Breast epithelium (tissue), 4 donors: ENCODE data around the gene RHOG. TPM values are rescaled to one million over a fixed set of nuclear protein-coding genes. Genes with fewer than 3 reads are reported as not detected.

ENCODE experiments used
- DNase-seq, 2 donors: peaks; one replicate each; pipeline ENCODE4 v3.0.0-alpha.2; 2019; ENCODE audit warnings: low spot score in 2 of 2
- H3K27ac ChIP-seq, 2 donors: fragments of 200-600 bp; sonication (generic) in 1 of 2; one replicate each; pipeline ENCODE4 v1.5.1; 2016 to 2019; ENCODE audit warnings: mild to moderate bottlenecking in 1 of 2
- H3K27me3 ChIP-seq, 2 donors: fragments of 200-600 bp; sonication (generic) in 1 of 2; one replicate each; pipeline versions ENCODE4 v1.5.1 to v1.6.0; 2017 to 2019; ENCODE audit warnings: control low read depth in 1 of 2, mild to moderate bottlenecking in 1 of 2
- H3K36me3 ChIP-seq: fragments of 200-600 bp; one replicate; pipeline ENCODE4 v1.5.1; 2019
- H3K4me1 ChIP-seq, 2 donors: fragments of 200-600 bp; sonication (generic); one replicate each; pipeline ENCODE4 v1.5.1; 2016 to 2019; ENCODE audit warnings: control low read depth in 1 of 2
- H3K4me3 ChIP-seq, 3 donors: fragments of 200-600 bp; sonication (generic); 1 replicate in 2 of 3; 2 replicates in 1 of 3; pipeline ENCODE4 v1.5.1; 2016 to 2019; ENCODE audit warnings: mild to moderate bottlenecking in 3 of 3, moderate library complexity in 2 of 3
- H3K9me3 ChIP-seq, 2 donors: fragments of 200-600 bp; sonication (generic) in 1 of 2; one replicate each; pipeline ENCODE4 v1.5.1; 2016 to 2019; ENCODE audit warnings: control low read depth in 1 of 2
- CTCF ChIP-seq, 3 donors: fragments of 450-650 bp; IDR thresholded peaks; one replicate each; pipeline ENCODE4 v1.5.1; 2016 to 2017; ENCODE audit warnings: antibody characterized with exemption in 3 of 3, mild to moderate bottlenecking in 3 of 3, moderate library complexity in 3 of 3
- POLR2A ChIP-seq: fragments of 450-650 bp; IDR thresholded peaks from one replicate; pipeline ENCODE4 v1.6.1; 2016; ENCODE audit warnings: antibody characterized with exemption, mild to moderate bottlenecking, moderate library complexity
- POLR2AphosphoS5 ChIP-seq, 3 donors: sonication (generic); formaldehyde crosslinking; IDR thresholded peaks; one replicate each; pipeline ENCODE4 v1.6.1; 2017; ENCODE audit warnings: antibody characterized with exemption in 3 of 3
- intact Hi-C: fragments of 100-400 bp; cut with DNase I; formaldehyde crosslinking; loops from one replicate; pipeline ENCODE4 v1.15.1; 2023; ENCODE audit warnings: low total_unique reads
- total RNA-seq, 3 donors: library from RNA; depleted of rRNA; stranded (reverse); fragments of >200 nt; gene quantifications; one replicate each; pipeline ENCODE4 v1.1.0, GENCODE V29; 2016

Gene RHOG
- total RNA-seq, 3 donors from 2014 or later: 37.0 to 68.2 (median 37.0) TPM

DNA sequence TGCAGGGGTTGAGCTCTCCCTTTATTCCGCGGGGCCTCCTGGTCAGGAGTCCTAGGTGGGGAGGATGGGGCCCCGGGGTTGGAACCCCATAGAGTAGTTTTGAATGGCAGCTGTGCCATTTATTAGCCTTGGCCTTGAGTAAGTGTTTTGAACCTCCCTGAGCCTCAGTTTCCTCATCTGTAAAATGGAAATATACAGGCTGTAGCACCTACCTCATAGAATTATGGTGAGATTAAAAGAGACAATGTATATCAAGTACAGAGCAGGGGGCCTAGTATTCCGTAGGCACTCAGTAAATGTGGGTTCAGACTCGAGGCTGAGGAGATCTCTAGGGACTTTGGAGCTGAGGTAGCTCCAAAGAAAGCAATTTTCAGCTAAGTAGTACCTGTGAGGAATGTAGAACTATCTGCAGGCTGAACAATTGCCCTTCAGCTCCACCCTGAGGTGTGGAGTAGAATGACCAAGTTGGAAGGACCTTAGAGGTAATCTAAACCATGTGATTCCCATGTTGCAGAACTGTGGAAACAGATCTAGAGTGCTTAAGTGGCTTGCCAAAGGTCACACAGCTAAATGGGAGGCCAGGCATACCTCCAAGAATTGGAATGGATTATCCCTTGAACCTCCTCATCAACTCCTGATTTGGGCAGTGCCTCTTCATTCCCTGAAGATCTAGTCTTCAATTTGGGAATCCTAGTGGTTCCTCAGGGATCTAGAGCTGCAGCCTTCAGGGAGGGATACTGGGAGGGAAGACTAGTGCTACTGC is 31.7 kb downstream of the RHOG start:
- Histone ChIP-seq H3K36me3 (no peaks in the 10 kb centered on the region), H3K4me3 (peak overlapping the region; percentile 54 to 89 (median 84)), H3K4me1 (peaks cover 3 to 10% of the 10 kb centered on the region in 2 donors), H3K27ac (peak overlapping the region; percentile 82 to 85), H3K27me3 (no peaks in the 10 kb centered on the region), H3K9me3 (no peaks in the 10 kb centered on the region)
- DNase-seq: no peak
- intact Hi-C loops: no loop called here
- TF ChIP-seq POLR2A: no peak
- no peak for TF ChIP-seq POLR2AphosphoS5 (IDR thresholded peaks at IDR 0.05)
- peak in 2 of 3 donors; percentile 27 to 49 for TF ChIP-seq CTCF (IDR thresholded peaks at IDR 0.05)

DNA sequence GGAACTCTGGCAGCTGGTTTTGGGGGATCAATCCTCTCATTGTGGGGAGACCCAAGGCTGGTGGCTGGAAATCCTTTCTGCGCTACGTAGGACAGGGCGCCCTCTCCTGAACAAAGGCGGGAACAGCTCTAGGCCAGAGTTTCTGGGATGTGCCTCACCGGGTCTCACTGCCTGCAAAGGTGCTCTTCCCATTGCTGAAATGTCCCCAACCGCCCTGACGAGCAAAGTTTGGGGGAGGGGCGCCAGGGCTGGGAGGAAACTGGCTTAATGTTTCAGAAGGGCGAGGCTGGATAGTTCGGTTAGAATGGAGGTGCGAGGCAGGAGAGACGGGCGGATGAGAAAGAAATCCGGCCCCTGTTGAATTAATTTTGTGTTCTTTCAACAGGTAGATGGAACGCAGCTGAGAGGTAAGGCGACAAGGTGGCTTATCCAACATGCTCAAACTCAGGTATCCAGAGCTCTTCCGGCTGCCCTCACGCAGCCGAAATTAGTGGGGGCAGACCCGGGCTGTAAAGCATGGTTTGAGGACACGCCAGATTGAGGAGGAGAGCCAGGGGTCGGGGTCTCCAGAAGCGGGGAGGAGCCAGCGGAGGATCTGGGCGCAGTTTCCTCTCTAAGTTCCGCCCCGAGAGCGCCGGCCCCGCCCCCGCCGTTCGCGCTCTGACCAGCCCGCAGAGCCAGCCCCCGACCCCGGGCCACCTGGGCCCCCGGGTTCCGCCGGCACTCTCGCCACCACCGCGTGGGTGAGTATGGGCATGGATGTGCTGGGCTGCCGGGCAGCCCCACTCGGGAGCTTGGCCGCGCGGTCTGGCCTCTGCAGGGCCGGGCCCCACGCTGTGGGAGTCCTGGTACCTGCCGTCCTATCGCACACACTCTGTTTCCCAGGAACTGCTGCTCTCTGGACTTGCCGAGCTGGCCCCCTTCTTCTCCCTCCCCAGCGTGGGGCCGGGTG is 32.6 kb downstream of the RHOG start, which contains the start of gene PGAP2:
Gene PGAP2, plus strand, starts transcription at position 652 of the 952 bp plus-strand sequence. CDS start 2,700 bp downstream, outside the sequence.
- intact Hi-C loops: no loop called here
- H3K27me3 ChIP-seq: no peaks in the 10 kb centered on the region
- peak in 2 of 3 donors; percentile 52 to 56 for TF ChIP-seq CTCF (IDR thresholded peaks at IDR 0.05)
- TF ChIP-seq POLR2AphosphoS5 (IDR thresholded peaks at IDR 0.05): no peak
- peak; percentile 55 to 71 for DNase-seq
- H3K9me3 ChIP-seq: no peaks in the 10 kb centered on the region
- H3K27ac ChIP-seq: peak within 1 kb of the TSS; percentile 82 to 85
- peak within 1 kb of the TSS; percentile 54 to 89 (median 84) for H3K4me3 ChIP-seq
- H3K36me3 ChIP-seq: no peaks in the 10 kb centered on the region
- peaks cover 3 to 10% of the 10 kb centered on the region in 2 donors for H3K4me1 ChIP-seq

DNA sequence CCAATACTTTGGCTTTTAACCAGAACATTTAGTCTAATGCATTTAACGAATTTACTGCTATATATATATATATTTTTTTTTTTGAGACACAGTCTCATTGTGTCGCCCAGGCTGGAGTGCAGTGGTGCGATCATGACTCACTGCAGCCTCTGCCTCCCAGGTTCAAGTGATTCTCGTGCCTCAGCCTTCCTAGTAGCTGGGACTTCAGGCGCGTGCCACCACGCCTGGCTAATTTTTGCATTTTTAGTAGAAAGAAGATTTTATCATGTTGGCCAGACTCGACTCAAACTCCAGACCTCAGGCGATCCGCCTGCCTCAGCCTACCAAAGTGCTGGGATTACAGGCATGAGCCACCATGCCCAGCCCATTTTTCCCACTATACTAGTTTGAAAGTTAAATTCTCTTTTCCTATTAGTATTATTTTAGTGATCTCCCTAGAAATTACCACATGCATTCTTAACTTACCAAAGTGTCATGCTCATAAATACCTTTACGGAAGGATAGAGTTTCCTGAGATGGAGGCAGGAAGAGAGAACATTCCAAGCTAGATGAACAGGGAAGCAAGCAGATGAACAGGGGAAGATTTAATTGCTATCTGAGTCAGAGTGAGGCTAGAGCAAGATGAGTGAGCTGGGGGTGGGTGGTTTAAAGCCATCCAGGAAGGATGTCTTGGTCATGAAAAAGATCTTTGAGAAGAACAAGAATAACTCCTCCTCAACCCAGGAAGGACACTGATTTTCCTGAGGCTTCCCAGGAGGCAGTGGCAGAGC is 36.8 kb downstream of the RHOG start:
- Histone ChIP-seq H3K9me3 (no peaks in the 10 kb centered on the region), H3K27me3 (no peaks in the 10 kb centered on the region), H3K4me3 (no peak overlapping the region), H3K27ac (no peak overlapping the region), H3K4me1 (peaks cover 2 to 3% of the 10 kb centered on the region in 2 donors), H3K36me3 (no peaks in the 10 kb centered on the region)
- intact Hi-C loops: no loop called here
- TF ChIP-seq POLR2AphosphoS5 (IDR thresholded peaks at IDR 0.05) (no peak), CTCF (IDR thresholded peaks at IDR 0.05) (no peak), POLR2A (no peak)
- DNase-seq: no peak

DNA sequence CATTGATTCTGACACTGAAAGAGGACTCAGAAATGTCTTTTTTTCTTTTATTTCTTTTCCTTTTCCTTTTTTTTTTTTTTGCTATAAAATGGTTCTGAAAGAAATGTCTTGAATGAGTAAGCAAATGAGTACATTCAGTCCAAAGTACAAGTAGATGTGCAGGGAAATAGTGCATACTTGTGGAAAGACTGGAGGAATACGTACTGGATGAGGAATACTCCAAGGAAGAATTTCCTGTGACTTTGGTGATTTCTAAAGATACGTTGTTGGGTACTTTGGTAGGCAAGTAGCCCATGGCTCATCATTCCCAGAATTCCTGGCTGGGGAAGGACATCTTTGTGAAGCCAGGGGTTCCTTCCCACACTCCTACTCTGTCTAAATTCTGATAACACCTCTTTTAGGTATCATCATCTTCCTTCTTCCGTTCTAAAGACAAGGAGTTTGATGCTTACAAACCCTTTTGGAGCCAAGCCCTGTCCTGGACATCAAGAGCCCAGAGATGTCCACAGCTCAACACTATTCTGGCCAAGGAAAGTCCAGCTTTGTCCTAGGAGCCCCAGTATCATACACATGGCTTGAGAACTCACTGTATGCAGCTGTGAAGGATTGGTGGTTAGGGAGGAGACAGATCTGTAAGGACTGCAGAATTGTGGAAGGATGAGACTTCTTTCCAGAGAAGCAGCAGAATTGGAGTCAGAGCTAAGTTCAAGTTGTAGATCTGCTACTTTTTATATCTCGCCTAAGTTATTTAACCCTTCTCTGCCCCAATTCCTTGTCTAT is 38.6 kb downstream of the RHOG start:
- H3K4me3 ChIP-seq: no peak overlapping the region
- H3K36me3 ChIP-seq: no peaks in the 10 kb centered on the region
- TF ChIP-seq POLR2AphosphoS5 (IDR thresholded peaks at IDR 0.05) (no peak), CTCF (IDR thresholded peaks at IDR 0.05) (no peak), POLR2A (no peak)
- no peaks in the 10 kb centered on the region for H3K9me3 ChIP-seq
- no peaks in the 10 kb centered on the region for H3K4me1 ChIP-seq
- no peak overlapping the region for H3K27ac ChIP-seq
- DNase-seq: no peak
- intact Hi-C loops: no loop called here
- no peaks in the 10 kb centered on the region for H3K27me3 ChIP-seq
